Progenitor cell of endocrine pancreas (in vitro differentiated cells): ENCODE results near the gene SKIDA1. TPM values are rescaled to one million over a fixed set of nuclear protein-coding genes. Genes with fewer than 3 reads are reported as not detected.

Experiments used
- DNase-seq: peaks from one replicate; pipeline ENCODE4 v3.0.0; 2021; ENCODE audit warnings: low spot score; ENCODE audit not compliant: unreplicated experiment
- H3K27ac Mint-ChIP-seq: 2 replicates; pipeline ENCODE4 v1.8.0; 2021; ENCODE audit warnings: mild to moderate bottlenecking, moderate library complexity, mixed read lengths
- H3K27me3 Mint-ChIP-seq: 2 replicates; pipeline ENCODE4 v1.8.0; 2021; ENCODE audit warnings: mixed read lengths
- H3K36me3 Mint-ChIP-seq: 2 replicates; pipeline ENCODE4 v1.8.0; 2022; ENCODE audit warnings: mixed read lengths; ENCODE audit not compliant: insufficient read depth
- H3K4me1 Mint-ChIP-seq: 2 replicates; pipeline ENCODE4 v1.8.0; 2021; ENCODE audit warnings: low read depth, mixed read lengths
- H3K4me3 Mint-ChIP-seq: 2 replicates; pipeline ENCODE4 v1.8.0; 2021; ENCODE audit warnings: low read depth, mild to moderate bottlenecking, moderate library complexity, mixed read lengths
- H3K9me3 Mint-ChIP-seq: 2 replicates; pipeline ENCODE4 v1.8.0; 2021; ENCODE audit warnings: low read depth, mixed read lengths
- total RNA-seq: library from RNA; stranded (reverse); gene quantifications from 2 replicates; pipeline ENCODE4 v1.2.1, GENCODE V29; 2021
- TF ChIP-seq, protein P1 (sequence below): fragments of 200-600 bp; sonication (generic); IDR thresholded peaks from one replicate; pipeline ENCODE4 v1.5.0; 2021; ENCODE audit warnings: antibody characterized with exemption, mild to moderate bottlenecking; ENCODE audit not compliant: unreplicated experiment

SKIDA1 gene
- total RNA-seq, 1 donor from 2014 or later: 15.3 TPM

DNA sequence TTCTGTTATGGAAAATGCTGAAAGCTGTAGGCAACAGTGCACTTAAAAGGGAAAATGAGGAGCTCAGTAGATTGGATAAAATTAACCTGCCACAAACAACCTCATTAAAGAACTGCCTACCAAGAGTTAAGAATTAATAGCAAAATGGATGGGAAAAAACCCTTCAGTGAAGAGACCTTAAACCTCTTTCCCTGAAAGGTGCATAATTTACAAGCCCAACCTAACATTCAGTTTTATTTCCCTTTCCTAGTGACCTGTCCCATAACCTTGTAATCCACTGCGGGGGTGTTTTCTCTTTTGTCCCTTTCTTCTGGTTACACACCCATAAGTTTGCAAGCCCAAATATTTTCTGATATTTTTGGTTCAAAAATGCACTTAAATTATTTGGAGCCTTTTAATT lies 21.9 kb downstream of the SKIDA1 start:
- Mint-ChIP-seq H3K4me3 (no peak overlapping the region), H3K27ac (no peak overlapping the region), H3K4me1 (peaks cover 38% of the 10 kb centered on the region), H3K9me3 (no peaks in the 10 kb centered on the region), H3K36me3 (no peaks in the 10 kb centered on the region), H3K27me3 (peaks cover 21% of the 10 kb centered on the region)
- no peak for DNase-seq
- TF ChIP-seq, protein P1, sequence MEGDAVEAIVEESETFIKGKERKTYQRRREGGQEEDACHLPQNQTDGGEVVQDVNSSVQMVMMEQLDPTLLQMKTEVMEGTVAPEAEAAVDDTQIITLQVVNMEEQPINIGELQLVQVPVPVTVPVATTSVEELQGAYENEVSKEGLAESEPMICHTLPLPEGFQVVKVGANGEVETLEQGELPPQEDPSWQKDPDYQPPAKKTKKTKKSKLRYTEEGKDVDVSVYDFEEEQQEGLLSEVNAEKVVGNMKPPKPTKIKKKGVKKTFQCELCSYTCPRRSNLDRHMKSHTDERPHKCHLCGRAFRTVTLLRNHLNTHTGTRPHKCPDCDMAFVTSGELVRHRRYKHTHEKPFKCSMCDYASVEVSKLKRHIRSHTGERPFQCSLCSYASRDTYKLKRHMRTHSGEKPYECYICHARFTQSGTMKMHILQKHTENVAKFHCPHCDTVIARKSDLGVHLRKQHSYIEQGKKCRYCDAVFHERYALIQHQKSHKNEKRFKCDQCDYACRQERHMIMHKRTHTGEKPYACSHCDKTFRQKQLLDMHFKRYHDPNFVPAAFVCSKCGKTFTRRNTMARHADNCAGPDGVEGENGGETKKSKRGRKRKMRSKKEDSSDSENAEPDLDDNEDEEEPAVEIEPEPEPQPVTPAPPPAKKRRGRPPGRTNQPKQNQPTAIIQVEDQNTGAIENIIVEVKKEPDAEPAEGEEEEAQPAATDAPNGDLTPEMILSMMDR: no peak

DNA sequence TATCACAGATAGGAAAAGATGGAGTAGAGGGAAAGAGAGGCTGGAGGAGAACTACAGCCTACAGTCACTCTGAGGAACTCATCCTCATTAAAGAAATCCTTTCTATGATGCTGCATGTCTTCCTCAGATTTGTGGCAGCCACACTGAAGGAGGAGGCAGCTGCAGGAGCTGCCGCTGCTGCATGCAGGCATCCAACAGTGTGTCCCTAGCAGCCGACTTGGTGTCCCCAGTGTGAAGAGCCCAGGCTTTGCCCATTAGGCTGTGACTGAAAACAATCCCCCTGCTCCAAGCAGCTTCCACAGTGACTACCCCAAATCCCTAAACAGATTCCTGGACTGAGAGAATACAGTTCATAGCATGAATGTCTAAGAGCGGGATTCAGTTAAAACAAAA lies 23.1 kb downstream of the SKIDA1 start:
- Mint-ChIP-seq H3K36me3 (no peaks in the 10 kb centered on the region), H3K4me3 (no peak overlapping the region), H3K27me3 (peaks cover 18% of the 10 kb centered on the region), H3K9me3 (no peaks in the 10 kb centered on the region), H3K4me1 (peaks cover 38% of the 10 kb centered on the region), H3K27ac (no peak overlapping the region)
- DNase-seq: no peak
- TF ChIP-seq, protein P1: no peak

DNA sequence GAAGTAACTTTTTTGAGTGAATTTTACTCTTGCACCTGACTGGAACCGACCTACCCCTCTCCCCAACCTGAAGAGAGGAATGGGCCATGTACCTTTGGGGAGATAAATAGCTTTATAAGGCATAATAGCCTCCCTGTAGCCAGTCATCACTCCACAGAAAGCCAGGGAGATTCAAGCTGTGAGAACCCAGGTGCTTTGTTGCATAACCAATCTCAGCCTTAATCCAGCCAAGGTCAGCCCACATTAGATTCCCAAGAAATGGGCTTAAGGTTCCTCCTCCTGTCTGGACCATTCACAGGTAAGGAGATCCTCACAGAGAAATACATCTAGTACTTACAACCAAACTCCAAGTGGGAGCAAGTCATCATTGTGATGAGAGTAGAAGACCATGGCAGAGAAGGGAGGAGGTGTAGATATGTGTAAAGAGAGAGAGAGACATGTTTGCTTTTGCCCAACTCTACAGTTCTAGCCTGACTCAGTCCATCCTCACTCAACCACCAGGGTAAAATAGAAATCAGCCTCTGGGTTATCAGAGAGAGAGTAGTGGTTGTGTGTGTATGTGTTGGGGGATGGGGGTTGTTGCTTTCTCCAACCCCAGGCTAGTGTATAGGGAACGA lies 23.6 kb downstream of the SKIDA1 start:
- Mint-ChIP-seq H3K9me3 (no peaks in the 10 kb centered on the region), H3K36me3 (no peaks in the 10 kb centered on the region), H3K4me3 (no peak overlapping the region), H3K27me3 (peaks cover 16% of the 10 kb centered on the region), H3K27ac (no peak overlapping the region), H3K4me1 (peaks cover 35% of the 10 kb centered on the region)
- TF ChIP-seq, protein P1: no peak
- DNase-seq: no peak

DNA sequence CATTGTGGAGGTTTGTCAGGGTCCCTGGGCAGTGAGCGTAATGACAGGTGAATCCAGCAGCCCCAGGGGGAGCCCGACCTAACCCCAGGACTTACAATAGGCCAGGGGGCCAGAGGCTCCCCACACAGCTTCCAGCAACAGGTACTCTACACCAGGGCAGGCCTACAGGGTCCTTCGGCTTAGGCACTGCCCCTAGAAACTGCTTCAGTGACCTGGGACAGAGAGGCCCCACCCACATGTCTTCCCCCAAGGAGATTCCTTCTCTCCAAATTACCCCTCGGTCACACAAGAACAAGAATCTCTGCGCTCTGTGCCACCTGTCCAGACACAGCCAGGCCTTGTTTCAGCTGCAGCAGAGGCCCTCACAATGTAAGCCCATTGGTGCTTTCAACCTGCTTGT lies 24.4 kb downstream of the SKIDA1 start:
- DNase-seq: no peak

DNA sequence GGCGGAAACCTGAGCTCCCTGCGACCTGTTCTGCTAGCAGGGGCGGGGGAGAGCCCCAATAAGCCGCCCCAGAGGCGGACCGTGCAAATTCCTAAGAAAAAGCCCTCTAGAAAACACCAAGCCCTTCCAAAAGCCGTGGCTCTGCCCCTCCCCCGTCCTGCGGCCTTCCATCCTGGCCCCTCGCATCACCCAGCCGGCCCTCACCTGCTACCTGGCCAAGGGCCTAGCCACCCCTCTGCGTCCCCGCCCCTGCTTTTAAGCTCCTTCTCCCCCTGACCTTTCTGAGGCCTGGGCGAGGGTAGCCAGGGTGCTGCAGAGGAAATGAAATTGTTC lies 24.9 kb downstream of the SKIDA1 start:
- no peak overlapping the region for H3K27ac Mint-ChIP-seq

More for the DNA sequence above, 24.4 kb downstream of the SKIDA1 start:
- H3K36me3 Mint-ChIP-seq: no peaks in the 10 kb centered on the region
- peaks cover 13% of the 10 kb centered on the region for H3K27me3 Mint-ChIP-seq
- peak overlapping the region; percentile 74 for H3K27ac Mint-ChIP-seq
- peak overlapping the region; percentile 44 for H3K4me3 Mint-ChIP-seq
- no peaks in the 10 kb centered on the region for H3K9me3 Mint-ChIP-seq
- TF ChIP-seq, protein P1: no peak
- H3K4me1 Mint-ChIP-seq: peaks cover 35% of the 10 kb centered on the region

More for the DNA sequence above, 24.9 kb downstream of the SKIDA1 start:
- peaks cover 13% of the 10 kb centered on the region for H3K27me3 Mint-ChIP-seq
- H3K4me3 Mint-ChIP-seq: peak overlapping the region; percentile 64
- peaks cover 31% of the 10 kb centered on the region for H3K4me1 Mint-ChIP-seq
- TF ChIP-seq, protein P1: no peak
- no peak for DNase-seq
- H3K9me3 Mint-ChIP-seq: no peaks in the 10 kb centered on the region
- no peaks in the 10 kb centered on the region for H3K36me3 Mint-ChIP-seq
